Effector memory CD4-positive, alpha-beta T cell (primary cell): ENCODE measurements around the gene LBHD1.
"Not testable (repeated sequence)": the region's sequence is repeated elsewhere in the genome, so short reads cannot be mapped to it uniquely, and the experiment has no call there.

Source experiments
- DNase-seq, 3 donors: peaks; one replicate each; pipeline ENCODE4 v3.0.0-alpha.2; 2020
- H3K27ac ChIP-seq: 2 replicates; pipeline ENCODE4 v1.7.0; 2013; ENCODE audit warnings: mild to moderate bottlenecking, low read length, moderate library complexity; ENCODE audit not compliant: insufficient read depth, poor library complexity, severe bottlenecking
- H3K27me3 ChIP-seq: replicated peaks from 2 replicates; pipeline ENCODE4 v1.7.0; 2013; ENCODE audit warnings: mild to moderate bottlenecking, low read length; ENCODE audit not compliant: insufficient read depth, control insufficient read depth, poor library complexity, severe bottlenecking
- H3K36me3 ChIP-seq: 2 replicates; pipeline ENCODE4 v1.7.0; 2013; ENCODE audit warnings: mild to moderate bottlenecking, low read length, moderate library complexity; ENCODE audit not compliant: control insufficient read depth, insufficient read depth
- H3K4me1 ChIP-seq: 2 replicates; pipeline ENCODE4 v1.7.0; 2013; ENCODE audit warnings: low read length, mild to moderate bottlenecking; ENCODE audit not compliant: control insufficient read depth, insufficient read depth, poor library complexity, severe bottlenecking
- H3K4me3 ChIP-seq: 2 replicates; pipeline ENCODE4 v1.7.0; 2013; ENCODE audit warnings: low read length, low read depth, mild to moderate bottlenecking; ENCODE audit not compliant: insufficient read depth, poor library complexity, severe bottlenecking
- H3K9me3 ChIP-seq: 2 replicates; pipeline ENCODE4 v1.7.0; 2013; ENCODE audit warnings: mild to moderate bottlenecking, low read length, moderate library complexity; ENCODE audit not compliant: control insufficient read depth

Gene LBHD1

GRCh38 chr11:62709247-62710000, 37.4 kb upstream of the LBHD1 start:
- peak overlapping the region; percentile 95 for H3K27ac ChIP-seq
- peak; percentile 93 to 97 (median 96) for DNase-seq
- peaks cover 14% of the 10 kb centered on the region for H3K36me3 ChIP-seq
- peaks cover 32% of the 10 kb centered on the region for H3K4me1 ChIP-seq
- H3K4me3 ChIP-seq, result peak overlapping the region; percentile 70
- H3K9me3 ChIP-seq, result no peaks in the 10 kb centered on the region
- H3K27me3 ChIP-seq, result no peaks in the 10 kb centered on the region

GRCh38 chr11:62708793-62709192, 36.7 kb upstream of the LBHD1 start:
- H3K4me3 ChIP-seq, result peak overlapping the region; percentile 70
- peak; percentile 7 to 32 (median 27) for DNase-seq
- no peaks in the 10 kb centered on the region for H3K9me3 ChIP-seq
- peaks cover 32% of the 10 kb centered on the region for H3K4me1 ChIP-seq
- H3K36me3 ChIP-seq, result peaks cover 9% of the 10 kb centered on the region
- H3K27ac ChIP-seq, result peak overlapping the region; percentile 95
- H3K27me3 ChIP-seq, result no peaks in the 10 kb centered on the region

DNA sequence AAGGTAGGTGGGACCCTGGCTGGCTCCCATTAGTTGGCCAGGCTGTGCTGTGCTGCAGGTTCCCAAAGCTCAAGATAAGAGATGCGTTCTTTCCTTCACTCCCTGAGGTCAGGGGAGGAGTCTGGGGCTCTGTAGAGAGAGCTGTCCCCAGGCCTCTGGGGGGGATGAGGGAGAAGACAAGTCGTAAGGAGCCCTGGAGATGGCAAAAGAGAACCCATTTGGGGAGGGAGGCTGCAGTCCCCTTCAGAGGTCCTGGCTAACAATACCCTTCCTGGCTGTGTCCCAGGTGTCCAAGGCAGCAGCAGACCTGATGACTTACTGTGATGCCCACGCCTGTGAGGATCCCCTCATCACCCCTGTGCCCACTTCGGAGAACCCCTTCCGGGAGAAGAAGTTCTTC, 36.3 kb upstream of the LBHD1 start:
- H3K4me1 ChIP-seq, result peaks cover 32% of the 10 kb centered on the region

GRCh38 chr11:62707277-62707861, 35.3 kb upstream of the LBHD1 start, which contains the start of the genes BSCL2 and GNG3:
Gene BSCL2 (minus strand): TSS chr11:62707424. CDS start chr11:62707195, 229 bp downstream.
Gene GNG3 (plus strand): TSS chr11:62707676. CDS start chr11:62708296, 620 bp downstream.
- Histone ChIP-seq H3K4me3 (peak within 1 kb of the TSS; percentile 86), H3K27me3 (no peaks in the 10 kb centered on the region), H3K36me3 (no peaks in the 10 kb centered on the region), H3K4me1 (peaks cover 32% of the 10 kb centered on the region), H3K9me3 (no peaks in the 10 kb centered on the region), H3K27ac (peak within 1 kb of the TSS; percentile 95)
- no peak for DNase-seq

More for the DNA sequence above, 36.3 kb upstream of the LBHD1 start:
- H3K4me3 ChIP-seq, result peak overlapping the region; percentile 70
- H3K9me3 ChIP-seq, result no peaks in the 10 kb centered on the region
- H3K27ac ChIP-seq, result peak overlapping the region; percentile 95
- H3K36me3 ChIP-seq, result peaks cover 5% of the 10 kb centered on the region
- H3K27me3 ChIP-seq, result no peaks in the 10 kb centered on the region
- no peak for DNase-seq

GRCh38 chr11:62706850-62707247, 34.8 kb upstream of the LBHD1 start:
- no peak for DNase-seq
- Histone ChIP-seq H3K27me3 (no peaks in the 10 kb centered on the region), H3K4me1 (peaks cover 32% of the 10 kb centered on the region), H3K9me3 (no peaks in the 10 kb centered on the region), H3K36me3 (no peaks in the 10 kb centered on the region), H3K4me3 (no peak overlapping the region), H3K27ac (no peak overlapping the region)

DNA sequence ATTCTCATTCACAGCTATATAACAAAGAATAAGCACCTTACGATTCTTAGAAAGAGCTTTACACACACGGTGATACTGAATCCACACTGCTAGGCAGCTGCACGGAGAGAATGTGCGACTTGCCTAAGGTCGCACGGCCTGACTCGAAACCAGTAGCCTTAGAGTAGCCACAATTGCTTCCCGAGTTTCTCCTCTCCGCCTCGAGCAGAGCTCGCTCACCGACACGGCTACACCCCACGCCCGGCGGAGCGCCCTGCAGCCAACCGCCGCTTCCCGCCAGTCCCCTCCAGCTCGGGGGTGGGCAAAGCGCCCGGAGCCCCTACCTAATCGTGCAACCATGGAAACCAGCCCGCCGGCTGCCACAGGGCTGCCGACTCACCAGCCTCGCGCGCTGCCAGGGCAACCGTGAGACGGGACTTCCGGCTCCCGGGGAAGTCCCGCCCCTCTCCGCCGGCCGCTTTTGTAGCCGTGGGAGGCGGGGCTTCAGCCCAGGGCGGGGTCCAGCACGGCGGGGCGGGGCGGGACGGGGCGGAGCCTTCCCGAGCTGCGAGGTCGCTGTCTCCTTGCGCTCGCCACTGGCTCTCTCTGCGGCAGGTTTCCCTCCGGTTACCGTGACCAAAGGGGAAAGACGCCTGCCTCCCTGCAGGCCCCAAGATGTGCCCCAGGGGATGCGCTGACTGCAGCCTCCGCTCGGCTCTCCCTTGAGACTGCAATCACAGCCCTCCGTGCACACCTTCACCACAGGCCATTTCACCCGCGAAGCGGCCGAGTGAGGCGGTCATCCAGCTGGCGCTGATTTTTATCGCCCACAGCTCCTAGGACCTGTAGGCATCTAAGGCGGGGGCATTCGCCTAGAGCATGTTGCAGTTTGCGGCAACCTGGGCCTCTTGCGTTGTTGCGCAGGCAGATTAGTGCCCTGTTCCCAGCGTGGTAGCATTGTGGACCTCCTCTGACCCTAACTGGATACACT, 34.1 kb upstream of the LBHD1 start:
- Histone ChIP-seq H3K4me3 (peak overlapping the region; percentile 86), H3K9me3 (no peaks in the 10 kb centered on the region), H3K36me3 (no peaks in the 10 kb centered on the region), H3K4me1 (peaks cover 32% of the 10 kb centered on the region), H3K27me3 (no peaks in the 10 kb centered on the region), H3K27ac (peak overlapping the region; percentile 86)
- peak; percentile 90 to 95 (median 93) for DNase-seq

DNA sequence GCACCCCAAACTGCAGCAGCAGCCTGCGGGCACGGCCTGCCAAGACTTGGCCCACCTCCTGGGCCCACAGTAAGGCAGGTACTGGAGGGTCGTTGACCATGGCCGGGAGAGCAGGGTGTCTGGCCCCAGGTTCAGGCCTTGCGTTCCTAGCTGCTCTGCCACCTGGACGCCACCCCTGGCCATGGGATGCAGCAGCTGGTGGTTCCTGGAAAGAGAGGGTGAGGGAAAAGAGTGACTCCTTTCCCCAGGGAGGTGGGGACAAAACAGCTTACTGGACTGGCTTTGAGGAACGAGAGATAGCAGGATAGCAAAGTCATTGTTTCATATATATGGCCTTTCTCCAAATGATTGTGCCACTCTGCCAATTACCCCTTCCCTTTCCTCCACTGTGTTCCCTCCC, 33.3 kb upstream of the LBHD1 start:
- Histone ChIP-seq H3K27ac (peak overlapping the region; percentile 86), H3K36me3 (no peaks in the 10 kb centered on the region), H3K4me1 (peaks cover 30% of the 10 kb centered on the region), H3K9me3 (no peaks in the 10 kb centered on the region), H3K27me3 (no peaks in the 10 kb centered on the region), H3K4me3 (peak overlapping the region; percentile 86)
- no peak for DNase-seq

- peaks cover 23% of the 10 kb centered on the region for H3K4me1 ChIP-seq
- not testable (repeated sequence) for DNase-seq, H3K27ac ChIP-seq, H3K9me3 ChIP-seq, H3K27me3 ChIP-seq, H3K4me3 ChIP-seq, H3K36me3 ChIP-seq
Measured at GRCh38 chr11:62703921-62704320, 31.9 kb upstream of the LBHD1 start.

GRCh38 chr11:62702246-62702645, 30.2 kb upstream of the LBHD1 start:
- Histone ChIP-seq H3K27me3 (no peaks in the 10 kb centered on the region), H3K27ac (no peak overlapping the region), H3K4me3 (no peak overlapping the region), H3K9me3 (no peaks in the 10 kb centered on the region), H3K36me3 (no peaks in the 10 kb centered on the region), H3K4me1 (peaks cover 16% of the 10 kb centered on the region)
- no peak for DNase-seq
